Fibroblast of the conjunctiva (primary cell): ENCODE data around the gene KIF20A.
"Not testable (repeated sequence)": the region's sequence is repeated elsewhere in the genome, so short reads cannot be mapped to it uniquely, and the experiment has no call there.

Experiments
- DNase-seq: peaks from one replicate; pipeline ENCODE4 v3.0.0-alpha.2; 2010; ENCODE audit warnings: low read depth

Gene KIF20A

DNA sequence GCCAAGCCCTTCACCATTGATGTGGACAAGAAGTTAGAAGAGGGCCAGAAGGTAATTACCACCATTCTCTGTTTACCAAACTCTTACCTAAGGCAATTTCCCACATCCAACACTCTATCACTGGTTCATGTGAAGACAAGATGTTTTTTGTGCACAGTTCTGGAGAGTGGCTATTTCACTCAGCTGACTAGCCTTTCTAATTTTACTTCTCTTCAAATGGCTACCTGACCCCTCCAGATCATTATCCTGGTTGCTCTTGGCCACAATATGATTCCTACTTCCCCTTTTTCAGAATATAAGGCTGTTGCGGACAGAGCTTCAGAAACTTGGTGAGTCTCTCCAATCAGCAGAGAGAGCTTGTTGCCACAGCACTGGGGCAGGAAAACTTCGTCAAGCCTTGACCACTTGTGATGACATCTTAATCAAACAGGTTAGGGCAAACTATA is 7.1 kb downstream of the KIF20A start:
- DNase-seq: no peak

DNA sequence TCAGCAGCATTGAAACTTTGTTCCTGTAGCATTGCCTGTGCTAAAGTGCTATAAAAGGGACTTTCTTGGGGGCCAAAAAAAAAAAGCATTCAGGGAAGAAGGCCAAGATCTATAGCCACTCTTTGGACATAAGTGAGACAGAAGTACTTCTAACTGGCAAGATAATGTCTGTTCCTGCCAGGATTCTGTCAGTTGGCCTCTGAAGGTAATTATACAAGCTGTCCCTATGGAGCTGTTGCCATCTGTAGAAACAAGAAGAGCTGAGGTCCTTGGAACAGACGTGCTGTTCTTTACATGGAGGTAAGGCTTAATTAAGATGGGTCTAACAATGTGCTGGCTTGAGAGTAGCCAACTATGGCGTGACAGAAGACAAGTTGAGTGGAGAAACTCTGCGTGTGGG is 9.7 kb downstream of the KIF20A start:
- no peak for DNase-seq

DNA sequence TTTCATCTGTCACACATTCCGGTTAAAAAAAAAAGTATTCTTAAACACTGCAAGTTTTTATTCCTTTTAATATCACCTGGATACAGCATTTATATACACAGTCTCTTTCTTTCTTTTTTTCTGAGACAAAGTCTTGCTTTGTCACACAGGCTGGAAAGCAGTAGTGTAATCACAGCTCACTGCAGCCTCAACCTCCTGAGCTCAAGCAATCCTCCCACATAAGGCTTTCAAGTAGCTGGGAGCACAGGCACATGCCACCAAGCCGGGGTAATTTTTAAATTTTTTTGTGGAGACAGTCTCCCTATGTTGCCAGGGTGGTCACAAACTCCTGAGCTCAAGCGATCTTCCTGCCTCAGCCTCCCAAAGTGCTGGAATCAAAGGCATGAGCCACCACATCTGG is 13.9 kb downstream of the KIF20A start:
- DNase-seq: no peak

DNA sequence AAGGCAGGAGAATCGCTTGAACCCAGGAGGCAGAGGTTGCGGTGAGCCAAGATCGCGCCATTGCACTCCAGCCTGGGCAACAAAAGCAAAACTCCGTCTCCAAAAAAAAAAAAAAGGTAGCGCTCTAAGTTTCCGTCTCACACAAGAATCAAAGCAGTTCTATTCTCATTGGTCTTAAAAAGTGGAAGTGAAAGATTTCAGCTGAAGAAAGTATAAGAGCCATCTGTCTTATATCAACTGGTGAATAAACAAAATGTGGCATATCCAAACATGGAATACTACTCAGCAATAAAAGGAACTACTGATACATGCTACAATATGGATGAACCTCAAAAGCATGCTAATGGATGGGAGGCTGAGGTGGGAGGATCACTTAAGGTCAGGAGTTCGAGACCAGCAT is 14.9 kb downstream of the KIF20A start:
- not testable (repeated sequence) for DNase-seq

DNA sequence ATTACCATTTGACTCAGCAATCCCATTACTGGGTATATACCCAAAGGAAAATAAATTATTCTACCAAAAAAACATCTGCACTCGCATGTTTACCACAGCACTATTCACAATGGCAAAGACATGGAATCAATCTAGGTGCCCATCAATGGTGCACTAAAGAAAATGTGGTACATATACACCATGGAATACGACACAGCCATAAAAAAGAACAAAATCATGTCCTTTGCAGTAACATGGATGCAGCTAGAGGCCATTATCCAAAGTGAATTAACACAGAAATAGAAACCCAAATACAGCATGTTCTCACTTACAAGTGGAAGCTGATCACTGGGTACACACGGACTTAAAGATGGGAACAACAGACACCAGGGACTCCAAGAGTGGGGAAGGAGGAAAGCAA is 32.1 kb downstream of the KIF20A start:
- no peak for DNase-seq

DNA sequence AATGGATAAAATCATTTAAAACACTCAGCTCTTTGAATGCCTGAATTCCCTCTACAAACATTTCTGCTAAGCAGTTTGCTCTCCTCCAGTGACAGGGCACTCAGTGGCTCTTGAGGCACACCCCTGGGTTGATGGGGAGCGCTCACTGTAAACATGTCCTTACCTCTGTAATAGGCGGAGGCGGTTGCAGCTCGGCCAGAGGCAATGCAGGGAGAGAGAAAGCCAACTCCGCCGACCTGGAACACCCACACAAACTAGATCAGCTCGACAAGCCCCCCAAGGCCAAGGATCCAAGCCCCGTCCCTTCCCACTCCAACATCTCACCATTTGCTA is 33.9 kb downstream of the KIF20A start:
- DNase-seq: no peak

DNA sequence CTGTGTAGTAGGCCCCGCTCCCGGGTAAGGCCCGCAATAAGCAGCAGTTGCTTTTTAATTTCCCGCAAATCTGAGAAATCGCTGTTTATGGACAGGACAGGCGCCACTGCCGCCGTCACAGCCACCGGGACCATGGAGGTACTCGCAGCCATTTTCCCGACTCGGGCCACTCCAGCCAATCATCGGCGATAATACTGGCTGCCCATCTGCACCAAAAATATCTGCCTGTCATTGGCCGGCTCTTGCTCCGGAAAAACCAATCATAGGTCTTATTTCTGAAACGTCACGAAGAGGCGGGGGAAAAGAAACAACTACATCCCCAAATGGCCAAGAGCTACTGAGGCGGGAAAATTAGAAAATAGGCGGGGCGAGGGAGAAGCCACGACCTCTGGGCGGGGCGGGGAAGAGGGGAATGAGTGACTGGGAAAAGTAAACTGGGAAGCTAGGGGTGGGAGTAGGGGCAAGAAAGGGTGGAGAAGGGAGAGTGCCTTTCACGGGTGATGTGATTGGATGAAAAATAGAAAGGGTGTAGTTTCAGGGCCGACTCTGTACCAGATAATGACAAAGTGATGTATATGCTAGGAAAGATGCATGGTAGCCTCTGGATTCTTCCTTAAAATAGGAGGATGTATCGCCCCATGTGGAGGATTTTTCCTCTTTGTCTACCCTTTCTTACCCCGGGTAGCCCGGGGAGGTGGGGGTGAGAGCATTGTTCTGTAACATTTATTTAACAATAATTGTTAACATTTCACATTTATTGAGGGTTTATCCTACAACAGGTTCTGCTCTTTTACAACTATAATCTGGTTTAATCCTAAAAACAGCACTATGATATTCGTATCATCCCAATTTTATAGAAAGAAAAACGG is 34.5 kb downstream of the KIF20A start, which contains the start of gene CDC23:
Gene CDC23, minus strand, starts transcription at position 163 of the 869 bp plus-strand sequence. Its CDS starts 11 bp downstream, at position 152.
- DNase-seq: peak; percentile 95

DNA sequence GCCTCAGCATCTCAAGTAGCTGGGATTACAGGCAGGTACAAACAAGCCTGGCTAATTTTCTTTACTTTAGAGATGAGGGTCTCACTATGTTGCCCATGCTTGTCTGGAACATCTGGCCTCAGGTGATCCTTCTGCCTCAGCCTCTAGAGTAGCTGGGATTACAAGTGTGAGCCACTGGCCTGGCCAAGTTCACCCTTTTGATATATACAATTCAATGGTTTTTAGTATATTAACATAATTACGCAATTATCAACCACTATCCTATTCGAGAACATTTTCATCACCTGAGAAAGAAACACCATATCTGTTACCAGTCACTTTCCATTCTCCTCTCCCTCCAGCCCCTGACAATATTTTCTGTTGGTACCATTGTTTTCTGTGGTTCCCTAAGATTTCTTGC is 37.9 kb downstream of the KIF20A start:
- DNase-seq: no peak

DNA sequence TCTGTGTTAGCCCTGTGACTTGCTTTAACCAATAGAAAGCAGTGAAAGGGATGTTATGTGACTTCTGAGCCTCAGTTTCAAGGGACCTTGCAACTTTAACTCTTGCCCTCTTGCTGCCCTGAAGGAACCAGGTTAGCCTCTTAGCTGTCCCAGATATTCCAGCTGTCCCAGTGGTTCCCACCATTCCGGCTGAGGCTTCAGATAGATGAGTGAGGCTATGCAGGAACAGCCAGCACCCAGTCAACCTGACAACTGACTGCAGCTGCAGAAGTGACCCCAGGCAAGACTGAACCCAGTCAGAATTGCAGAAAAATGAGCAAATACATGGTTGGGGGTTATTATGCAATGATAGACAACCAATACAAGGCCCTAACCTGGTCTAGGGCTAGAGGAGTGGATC is 44.6 kb downstream of the KIF20A start:
- DNase-seq: no peak

DNA sequence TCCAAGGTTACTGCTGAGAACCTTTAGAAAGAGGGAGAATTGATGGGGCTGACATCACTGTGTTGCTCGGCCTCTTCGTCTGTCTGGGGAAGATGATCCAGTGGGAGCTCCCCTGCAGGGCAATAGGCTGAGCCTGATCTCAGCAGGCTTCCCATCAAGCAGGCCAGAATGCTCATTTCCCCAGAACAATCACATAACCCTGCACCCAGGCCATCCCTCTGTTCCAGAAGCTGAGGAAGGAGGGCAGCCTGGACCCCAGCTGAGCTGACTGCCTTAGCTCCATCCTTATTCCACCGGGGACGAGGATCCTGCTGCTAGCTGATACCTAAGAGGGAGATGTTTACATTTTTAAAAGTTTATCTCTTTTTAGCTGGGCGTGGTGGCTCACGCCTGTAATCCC is 45.8 kb downstream of the KIF20A start:
- no peak for DNase-seq

DNA sequence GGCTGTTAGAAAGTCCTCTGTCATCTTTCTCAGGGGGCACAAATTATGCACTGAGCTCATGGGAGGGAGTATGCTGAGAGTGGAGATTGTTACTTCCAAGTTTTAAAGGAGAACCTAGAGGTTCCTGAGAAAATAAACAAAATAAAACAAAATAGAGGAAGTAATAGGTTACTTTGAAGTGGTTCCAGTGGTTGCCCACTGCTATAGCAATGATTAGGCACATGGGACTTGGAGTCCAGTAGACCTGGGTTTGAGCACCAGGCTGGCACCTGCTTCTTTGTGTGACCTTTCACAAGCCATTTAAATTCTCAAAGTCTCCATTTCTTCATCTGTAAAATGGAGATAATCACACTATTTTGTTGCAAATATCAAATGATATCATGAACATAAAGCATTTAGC is 48.0 kb downstream of the KIF20A start:
- DNase-seq: no peak

DNA sequence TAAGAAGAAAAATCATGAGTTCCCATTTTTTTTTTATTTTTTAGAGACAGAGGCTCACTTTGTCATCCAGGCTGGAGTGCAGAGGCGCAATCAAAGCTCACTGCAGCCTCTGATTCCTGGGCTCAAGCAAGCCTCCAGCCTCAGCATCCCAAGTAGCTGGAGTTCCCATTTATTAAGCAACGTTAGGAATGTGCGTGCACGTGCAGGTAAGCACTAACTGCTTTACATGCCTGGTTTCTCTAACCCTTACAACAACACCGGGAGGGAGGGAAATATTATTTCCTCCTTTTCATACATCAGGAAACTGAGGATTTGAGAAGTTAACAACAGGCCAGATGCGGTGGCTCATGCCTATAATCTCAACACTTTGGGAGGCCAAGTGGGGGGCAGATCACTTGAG is 50.5 kb downstream of the KIF20A start:
- DNase-seq: no peak

DNA sequence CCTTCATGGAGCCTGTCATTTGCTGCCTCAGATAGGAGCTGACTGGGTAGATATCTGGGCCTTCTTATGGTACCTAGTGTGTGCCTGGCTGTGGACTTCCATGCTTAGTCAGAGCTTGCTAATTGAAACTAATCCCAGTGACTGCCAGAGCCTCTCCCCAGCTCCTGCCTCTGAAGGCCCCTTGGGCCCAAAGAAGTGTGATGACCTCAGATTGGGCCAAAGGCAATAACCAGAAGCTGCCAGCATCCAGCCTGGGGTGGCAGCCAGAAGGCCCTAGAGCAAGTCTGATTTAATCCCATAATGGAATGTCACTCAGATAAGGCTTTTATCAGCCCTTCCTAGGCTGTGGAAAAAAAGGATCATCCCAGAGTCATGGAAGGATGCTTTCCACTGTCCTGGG is 51.3 kb downstream of the KIF20A start:
- DNase-seq: no peak

DNA sequence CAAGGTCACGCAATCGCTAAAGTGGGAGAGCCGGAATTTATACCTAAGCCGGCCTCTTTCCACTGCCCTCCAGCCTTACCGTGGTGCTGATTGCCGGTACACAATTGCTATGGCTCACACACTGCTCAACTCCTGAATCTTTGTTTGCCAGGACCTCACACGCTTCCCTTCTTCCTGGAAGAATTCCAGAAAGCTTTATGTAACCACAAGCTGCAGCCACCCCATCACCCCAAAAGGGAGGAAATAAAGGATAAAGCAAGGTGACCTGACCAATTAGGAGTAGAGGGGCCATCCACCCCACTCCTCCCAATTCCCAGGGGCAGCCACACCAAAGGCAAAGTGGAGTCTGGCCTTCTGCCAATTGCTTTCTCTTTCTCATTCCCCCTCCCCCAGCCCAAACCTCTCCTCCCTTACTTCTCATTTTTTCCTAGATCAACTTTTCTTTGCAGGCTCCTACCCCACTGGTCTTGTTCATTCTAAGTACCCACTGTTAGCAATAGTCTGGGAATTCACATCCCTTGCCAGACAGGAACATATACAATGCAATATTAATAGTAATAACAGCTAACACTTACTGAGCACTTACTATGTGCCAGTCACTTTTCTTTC is 52.2 kb downstream of the KIF20A start:
- DNase-seq: no peak

DNA sequence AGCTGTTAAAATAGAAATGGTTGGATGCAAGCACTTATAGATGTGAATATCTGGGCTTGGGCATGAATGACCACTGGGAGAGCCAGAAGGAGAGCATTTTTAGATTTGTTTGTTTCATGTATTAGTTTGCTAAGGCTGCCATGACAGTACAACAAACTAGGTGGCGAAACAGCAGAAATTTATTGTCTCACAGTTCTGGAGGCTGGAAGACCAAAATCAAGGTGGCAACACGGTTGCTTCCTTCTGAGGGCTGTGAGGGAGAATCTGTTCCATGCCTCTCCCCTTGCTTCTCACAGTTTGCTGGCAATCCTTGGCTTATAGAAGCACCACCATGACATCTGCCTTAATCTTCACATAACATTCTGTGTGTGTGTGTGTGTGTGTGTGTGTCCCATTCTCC is 54.4 kb downstream of the KIF20A start:
- DNase-seq: no peak

DNA sequence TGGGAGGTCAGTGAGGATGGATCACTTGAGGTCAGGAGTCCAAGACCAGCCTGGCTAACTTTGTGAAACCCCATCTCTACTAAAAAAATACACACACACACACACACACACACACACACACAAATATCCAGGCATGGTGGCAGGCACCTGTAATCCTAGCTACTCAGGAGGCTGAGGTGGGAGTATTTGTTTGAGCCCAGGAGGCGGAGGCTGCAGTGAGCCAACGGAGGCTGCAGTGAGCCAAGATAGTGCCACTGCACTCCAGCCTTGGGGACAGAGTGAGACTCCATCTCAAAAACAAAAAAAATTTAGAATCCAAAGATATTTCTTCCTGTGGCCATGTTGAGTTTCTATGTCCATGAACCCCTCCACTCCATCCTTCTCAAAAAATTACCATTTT is 55.7 kb downstream of the KIF20A start:
- no peak for DNase-seq
